Limb (tissue), 2 donors: ENCODE measurements around the gene RAC3.
A peak's percentile ranks its signal among the peaks of the same experiment; 100 is the strongest.

ENCODE experiments used
- DNase-seq, 2 donors: peaks; one replicate each; pipeline ENCODE4 v3.0.0-alpha.2; 2016; ENCODE audit errors: extremely low spot score in 2 of 2

RAC3 gene

DNA sequence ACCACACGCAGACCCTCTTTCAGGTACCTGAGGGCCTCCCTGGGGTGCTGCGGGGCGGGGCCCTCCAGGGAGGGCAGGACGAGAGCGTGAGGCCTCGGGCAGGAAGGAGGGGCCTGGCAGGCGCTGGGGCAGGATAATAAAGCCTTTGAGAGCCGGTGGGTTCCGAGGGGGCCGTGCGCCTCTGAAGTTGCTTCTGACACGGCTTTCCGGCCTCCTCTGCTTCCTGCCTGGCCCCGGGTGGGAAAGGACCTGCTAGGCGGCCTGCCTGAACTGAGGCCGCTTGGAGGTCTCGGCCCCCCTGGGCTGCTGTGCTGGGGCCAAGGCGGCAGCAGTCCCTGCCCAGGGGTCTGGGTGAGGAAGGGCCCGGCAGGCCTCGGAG is 19.2 kb upstream of the RAC3 start:
- DNase-seq: no peak

DNA sequence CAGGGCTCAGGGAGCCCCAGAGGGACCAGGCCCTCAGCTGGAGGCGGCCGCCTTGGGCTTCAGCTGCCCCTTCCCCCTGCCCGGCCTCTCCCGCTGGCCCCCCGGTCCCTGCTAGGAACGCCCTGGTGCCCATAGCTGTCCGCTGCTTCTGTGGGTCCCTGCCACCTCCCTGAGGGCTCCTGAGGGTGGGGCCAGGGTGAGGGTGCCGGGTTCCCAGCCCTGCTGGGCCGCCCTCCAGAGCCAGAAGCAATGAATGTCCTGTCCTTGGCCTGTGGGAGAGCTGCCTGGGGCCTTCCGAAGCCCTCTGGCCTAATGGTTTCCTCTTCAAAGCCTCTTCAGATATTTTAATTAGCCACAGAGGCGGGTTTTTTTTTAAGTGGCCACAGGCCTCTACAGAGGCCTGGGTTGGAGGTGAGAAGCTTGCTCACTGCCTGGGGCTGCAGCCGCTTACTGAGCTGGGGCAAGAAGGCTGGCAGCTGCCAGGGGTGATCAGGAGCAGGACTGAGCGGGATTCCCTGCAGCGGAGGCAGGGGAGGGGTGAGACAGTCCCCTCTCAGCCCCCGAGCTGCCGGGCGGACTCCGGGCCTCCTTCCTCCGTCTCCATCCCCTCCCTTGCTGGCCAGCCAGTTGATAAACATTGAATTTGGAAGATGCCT is 18.7 kb upstream of the RAC3 start:
- no peak for DNase-seq

DNA sequence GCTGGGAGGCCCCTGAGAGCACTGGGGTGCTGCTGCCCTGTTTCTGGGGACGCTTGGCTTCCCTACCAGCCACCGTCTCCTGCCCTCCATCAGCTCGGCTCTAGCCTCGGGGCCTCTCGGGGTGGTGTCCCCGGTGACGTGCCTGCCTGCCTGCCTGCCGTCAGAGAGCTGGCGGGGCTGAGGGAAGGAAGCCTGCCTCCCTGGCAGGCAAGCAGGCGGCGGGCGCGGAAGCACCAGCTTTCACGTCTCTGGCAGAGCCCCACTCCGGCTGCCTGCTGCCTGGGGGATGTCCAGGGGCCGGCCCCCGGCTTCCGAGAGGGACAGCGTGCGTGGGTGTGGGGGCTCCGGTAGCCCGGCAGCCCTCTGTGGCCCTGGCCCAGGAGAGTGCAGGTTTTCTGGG is 18.1 kb upstream of the RAC3 start:
- DNase-seq: no peak

DNA sequence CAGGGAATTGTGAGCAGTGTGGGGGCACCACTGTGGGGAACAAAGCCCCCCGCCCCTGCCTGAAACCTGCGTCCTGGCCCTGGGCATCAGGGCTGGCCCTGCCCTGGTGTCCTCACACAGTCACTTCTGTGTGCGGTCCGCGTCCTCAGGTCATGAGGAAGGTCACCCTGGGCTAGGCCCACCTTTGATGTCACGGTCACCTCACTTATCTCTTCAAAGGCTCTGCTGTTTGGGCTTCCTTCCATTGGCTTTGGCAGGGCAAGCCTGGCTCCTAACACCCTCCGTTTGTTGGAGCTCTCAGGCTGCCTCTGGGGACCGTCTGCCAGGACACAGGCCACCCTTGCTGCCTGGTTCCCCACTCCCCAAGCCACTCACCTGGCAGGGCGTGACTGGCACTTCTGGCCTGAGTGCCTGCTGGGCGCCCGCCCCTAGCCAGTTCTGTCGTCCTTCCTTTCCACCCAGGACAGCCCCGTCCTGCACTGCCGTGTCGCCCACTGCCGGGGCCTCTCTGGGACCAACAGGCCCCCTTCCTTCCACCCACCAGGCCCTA is 17.6 kb upstream of the RAC3 start:
- no peak for DNase-seq

DNA sequence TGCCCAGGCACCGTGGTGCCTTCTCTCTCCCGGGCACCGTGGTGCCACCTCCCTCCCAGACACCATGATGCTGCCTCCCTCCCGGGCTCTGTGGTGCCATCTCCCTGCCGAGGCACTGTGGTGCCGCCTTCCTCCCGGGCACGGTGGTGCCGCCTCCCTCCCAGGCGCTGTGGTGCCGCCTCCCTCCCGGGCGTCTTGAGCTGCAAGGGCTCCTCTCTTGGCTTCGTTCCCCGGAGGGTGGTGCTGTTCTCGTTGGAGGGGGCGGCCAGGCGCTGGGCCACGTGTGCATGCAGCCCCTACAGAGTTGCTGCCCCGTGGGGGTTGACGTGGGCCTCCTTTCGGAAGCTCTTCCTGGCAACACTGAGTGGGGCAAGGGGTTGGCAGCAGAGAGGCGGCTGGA is 17.0 kb upstream of the RAC3 start:
- no peak for DNase-seq

DNA sequence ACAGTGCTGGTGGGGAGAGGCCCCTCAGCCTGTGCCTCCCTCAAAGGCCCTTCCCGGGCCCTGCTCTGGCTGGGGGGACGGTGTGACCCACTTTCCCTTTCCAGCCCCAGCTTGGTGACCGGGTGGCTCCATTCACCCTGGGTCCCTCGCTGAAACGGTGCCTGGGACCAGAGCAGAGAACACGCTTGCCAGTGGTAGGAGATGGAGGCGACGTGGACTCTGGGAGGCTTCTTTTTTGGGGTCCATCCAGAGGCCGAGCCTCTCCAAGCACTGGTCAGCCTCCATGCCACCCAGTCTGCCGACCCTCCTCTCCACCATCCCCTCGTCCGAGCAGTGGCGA is 16.5 kb upstream of the RAC3 start:
- no peak for DNase-seq

DNA sequence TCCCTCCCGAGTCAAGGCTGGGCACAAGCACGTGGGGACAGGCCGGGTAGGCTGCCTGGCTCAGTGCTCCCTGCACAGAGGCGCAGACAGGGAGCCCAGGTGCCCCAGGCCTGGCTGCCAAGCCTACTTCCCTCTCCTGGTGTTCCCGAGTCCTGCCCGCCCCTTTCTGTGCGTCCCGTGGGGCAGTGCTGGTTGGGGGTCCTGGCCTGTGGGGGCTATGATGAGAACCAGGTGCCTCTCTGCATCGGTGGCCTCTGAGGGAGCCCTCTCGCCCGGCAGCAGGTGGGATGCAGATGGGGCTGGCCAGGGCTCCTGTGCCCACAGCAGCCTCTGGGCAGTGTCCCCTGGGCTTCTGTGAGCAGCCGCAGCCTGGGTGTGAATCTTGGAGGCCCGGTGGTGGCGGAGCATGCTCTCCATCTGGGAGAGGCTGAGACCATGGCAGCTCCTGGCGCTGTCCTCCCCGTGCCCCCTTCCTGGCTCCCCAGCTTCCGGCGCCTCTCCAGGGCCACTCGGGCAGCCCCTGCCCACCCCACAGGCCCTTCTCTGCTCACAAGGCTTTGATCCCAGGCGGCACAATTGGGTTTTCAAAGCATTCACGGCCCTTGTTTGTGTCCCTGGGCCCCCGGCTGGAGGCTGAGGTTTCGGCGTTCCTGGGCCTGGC is 16.0 kb upstream of the RAC3 start:
- no peak for DNase-seq

DNA sequence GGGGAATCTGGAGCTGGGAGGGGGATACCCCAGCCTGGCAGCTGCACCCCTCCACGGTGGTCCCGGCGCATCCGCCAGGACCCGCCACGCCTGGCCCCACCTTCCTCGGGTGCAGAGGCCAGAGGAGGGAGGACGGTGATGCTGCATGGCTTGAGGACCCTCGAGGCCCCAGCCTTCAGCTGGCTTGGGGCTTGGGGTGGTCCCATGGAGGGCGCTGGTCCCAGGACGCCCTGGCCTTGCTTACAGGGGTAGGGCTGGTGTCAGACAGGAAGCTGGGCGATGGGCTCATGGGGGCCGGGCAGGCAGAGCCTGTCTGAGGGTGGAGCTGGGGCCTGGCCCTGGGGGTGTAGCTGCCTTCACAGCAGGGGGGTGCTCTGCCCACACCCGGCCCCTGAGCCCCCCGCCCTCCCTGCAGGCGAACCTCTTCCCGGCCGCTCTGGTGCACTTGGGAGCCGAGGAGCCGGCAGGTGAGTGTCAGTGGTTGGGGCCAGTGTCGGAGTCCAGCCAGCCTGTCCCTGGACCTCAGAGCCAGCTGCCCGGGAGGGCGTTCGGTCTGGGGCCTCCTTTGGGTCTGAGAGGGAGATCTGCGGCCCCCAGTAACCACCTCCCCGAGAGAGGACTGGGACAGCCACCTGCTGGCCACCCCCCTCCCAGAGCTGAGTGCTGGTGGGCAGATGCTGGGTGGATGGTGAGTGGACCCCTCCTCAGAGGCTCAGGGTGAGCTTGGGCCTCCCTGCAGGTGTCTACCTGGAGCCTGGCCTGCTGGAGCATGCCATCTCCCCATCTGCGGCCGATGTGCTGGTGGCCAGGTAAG is 15.2 kb upstream of the RAC3 start:
- DNase-seq: no peak

DNA sequence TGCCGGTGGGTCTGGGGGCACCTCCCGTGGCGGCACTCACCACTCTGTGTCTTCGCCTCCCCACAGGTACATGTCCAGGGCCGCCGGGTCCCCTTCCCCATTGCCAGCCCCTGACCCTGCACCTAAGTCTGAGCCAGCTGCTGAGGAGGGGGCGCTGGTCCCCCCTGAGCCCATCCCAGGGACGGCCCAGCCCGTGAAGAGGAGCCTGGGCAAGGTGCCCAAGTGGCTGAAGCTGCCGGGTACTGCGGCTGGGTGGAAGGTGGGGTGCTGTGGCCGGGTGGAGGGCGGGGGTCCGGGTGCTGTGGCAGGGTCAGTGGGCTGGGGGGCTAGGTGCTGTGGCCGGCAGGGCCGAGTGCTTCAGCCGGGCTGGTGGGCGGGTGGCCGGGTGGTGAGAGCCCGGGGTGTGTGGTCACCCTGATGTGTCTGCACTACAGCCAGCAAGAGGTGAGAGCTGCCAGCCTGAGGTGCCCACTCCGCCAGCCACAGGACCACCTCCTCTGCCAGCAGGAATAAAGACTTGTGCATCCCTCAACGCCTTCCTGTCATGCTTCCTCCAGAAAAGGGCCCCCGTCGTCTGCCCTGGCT is 14.5 kb upstream of the RAC3 start:
- DNase-seq: no peak

DNA sequence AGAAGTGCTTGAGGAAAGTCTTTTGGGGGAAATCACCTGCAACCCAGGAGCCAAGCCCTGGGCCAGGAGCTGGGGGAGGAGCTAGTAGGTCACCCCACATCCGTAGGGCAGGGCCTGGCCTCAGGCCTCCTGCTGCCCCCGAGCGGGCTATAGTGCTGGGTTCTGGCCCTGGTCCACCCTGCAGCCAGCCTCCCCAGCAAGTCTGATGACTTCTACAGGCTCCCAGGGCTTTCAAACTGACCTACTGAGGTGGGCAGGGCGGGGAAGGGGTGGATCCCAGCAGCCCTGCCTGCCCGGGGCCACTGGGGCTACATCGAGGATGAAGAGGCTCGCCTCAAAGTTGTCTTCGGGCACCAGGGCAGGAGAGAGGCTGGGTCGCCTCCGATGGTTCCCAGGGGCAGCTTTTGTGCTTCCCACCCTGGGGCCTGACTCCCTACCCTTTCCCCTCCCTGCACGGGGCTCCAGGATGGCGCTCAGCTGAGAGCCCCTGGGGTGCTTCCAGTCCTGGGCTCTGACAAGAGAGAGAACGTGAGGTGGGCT is 13.8 kb upstream of the RAC3 start:
- no peak for DNase-seq

DNA sequence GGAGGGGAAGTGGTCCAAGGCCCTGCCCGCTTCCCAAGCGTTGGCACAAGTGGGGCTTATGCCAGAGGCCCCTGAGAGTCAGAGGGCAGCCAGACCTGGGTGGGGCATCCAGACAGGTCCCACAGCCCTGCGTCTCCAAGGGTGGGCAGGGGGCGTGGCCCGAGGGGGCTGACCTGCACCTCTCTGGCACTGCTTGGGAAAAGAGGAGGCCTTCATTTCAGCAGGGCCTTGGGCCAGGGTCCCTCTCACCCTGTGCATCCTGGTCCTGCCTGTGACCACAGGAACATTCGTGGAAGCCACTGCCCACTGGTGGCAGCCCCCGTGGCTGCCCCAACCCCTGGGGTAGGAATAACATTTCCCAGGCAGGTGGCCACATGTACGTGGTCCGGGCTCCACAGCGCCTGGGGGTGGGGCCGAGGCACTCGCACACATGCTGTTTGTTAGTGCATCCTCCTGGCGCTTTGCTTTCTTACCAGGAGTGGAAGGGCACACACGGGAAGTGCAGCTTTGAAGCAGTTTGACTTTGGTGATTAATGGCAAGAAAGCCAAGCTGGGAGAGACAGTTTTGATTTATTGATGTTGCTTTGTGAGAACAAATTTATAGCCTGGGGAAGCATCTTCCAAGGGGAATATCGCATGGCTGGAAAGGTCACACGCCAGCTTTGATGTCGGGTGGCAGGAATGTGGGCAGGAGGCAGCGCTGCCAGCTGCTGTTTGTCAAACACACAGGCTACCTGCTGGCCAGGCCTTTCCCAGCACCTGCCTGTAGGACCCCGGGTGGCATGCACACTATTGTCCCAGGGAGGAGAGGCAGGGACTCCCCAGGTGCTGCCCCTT is 13.1 kb upstream of the RAC3 start:
- no peak for DNase-seq

DNA sequence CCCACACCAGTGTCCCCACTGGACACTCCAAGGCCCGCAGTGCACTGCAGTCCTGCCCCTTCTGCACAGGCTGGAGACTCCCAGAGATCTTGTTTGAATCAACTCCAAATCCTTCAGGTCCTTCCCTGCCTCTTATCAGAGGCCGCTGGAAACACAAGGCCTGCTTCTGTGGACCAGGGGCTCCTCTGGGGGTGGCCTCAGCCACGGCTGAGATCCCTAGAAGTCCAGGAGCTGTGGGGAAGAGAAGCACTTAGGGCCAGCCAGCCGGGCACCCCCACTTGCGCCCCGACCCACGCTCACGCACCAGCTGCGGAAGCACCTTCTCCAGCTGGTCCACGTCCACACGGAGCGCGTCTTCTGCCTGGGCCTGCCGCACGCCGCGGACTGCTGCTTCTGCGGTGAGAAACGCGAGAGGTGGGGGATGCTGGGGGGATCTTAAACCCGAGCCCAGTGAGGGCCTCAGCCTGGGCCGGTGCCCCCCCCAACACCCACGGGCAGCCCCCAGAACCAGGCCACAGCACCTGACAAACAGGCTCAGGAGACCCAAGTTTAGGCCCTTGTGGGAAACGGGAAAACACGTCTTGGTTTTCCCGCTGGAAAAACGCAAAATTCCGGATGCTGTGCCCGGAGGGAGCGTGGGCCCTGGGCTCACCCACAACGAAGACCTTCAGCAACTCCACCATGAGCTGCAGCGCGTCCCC is 12.3 kb upstream of the RAC3 start:
- DNase-seq: no peak

DNA sequence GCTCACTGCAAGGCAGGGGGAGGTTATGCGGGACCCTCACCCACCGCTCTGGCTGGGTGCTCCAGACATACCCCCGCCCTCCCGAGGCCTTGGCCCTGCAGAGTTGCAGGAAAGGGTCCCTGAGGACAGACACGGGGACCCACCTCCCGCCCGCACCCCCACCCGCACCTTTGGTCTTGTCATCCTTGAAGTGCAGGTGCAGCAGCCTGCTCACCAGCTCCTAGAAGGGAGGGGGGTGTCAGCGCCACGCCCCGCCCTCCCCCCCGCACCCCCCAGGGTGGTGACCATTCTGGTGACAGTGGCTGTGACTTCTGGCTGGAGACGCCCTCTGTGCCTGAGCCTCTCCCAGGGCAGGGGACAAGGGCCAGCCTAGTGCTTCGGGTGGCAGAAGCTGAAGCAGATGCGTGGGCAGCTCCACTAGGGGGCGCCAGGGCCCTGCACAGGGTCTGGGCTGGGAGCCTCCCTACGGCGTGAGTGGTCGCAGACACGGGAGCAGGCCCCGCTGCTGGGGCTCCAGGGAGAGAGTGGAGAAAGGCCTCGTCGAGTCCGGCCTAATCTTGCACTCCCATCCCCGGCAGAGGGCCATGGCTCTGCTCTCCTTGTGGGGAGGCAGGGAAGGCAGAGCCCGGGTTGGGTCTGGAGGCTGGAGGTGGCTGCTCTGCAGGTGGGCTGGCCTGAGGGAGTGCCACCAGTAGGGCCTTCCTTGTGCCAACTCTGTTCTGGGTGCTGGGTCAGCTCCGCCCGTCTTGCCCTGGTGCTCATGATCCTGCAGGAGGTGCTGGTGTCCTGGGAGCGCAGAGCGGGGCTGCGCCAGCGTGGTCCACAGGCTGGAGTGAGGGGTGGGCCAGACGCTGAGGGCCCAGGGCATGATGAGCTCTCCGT is 11.5 kb upstream of the RAC3 start:
- DNase-seq: peak in 1 of 2 donors; percentile 74

DNA sequence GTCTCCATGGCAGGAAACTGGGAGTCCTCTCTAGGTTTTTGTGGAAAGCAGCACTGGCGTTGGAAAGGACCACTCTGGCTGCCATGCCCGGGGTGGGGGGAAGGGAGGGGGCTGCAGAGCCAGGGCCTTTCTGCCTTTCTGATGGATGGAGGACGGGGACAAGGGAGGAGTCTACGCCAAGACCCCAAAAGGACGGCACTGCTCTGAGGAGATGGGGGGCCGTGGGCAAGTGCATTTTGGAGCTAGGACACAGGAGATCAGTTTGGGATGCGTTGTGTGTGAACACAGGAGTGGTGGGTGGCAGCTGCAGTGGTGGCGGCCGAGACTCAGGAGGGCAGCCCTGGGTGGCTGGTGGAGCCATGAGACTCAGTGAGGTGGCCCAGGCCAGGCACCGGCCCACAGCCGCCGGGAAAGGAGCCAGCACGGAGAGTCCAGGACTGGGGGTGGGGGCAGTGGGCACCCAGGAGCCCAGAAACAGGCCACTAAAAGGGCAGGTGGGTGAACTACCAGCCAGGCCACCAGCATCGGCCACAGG is 10.8 kb upstream of the RAC3 start:
- no peak for DNase-seq

DNA sequence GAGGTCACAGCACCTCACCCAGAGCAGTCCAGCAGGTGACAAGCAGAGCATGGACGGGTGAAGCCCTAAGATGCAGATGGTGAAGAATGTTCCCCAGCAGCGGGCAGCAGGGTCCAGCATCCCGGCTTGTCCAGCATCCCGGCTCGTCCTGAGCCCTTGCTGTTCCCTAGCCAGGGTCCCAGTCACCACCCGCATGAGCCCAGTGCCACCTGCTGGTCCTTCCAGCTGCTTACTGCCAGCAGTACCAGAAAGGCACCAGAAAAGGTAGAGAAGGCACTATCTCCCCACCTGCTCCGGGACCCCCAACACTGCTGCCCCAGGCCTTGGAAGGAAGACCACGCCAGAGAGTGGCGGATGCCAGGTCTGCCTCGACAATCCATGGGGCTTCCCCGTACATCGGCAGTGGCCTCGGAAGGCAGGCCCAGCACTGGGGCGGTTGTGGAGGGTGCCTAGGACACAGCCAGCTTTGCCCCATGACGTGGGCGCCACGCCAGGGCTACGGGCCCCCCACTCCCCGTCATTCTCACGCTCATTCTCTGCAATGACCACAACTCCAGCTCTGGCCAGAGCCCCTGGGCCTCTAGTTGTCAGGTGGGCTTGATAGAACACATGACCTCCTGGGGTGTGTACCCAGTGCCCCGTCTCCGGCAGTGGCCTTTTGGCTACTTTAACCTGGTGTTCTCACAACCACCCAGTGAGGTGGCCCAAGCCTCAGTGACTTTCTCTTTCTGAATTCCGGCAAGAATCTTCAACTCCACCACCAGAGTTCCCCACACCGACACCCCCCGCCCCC is 10.2 kb upstream of the RAC3 start:
- peak in 1 of 2 donors; percentile 73 for DNase-seq

DNA sequence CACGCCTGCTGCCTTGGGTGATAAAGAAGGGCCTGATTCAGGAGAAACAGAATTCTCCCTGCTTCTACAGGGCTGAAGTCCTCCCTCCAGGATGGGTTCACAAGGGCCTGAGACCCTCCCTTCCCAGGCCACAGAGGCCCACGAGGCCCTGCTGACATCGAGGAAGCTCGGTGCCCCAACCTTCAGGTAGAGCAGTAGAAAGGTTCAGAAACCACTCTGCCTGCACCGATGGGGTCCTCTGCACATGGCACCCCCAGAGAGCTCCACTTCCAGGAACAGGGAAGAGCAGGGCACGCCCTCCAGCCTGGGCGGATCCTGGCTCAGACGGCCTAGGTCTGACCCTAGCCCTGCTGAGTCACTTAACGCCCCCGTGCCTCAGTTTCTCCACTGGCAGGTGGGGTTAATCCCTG is 9.6 kb upstream of the RAC3 start:
- DNase-seq: no peak

DNA sequence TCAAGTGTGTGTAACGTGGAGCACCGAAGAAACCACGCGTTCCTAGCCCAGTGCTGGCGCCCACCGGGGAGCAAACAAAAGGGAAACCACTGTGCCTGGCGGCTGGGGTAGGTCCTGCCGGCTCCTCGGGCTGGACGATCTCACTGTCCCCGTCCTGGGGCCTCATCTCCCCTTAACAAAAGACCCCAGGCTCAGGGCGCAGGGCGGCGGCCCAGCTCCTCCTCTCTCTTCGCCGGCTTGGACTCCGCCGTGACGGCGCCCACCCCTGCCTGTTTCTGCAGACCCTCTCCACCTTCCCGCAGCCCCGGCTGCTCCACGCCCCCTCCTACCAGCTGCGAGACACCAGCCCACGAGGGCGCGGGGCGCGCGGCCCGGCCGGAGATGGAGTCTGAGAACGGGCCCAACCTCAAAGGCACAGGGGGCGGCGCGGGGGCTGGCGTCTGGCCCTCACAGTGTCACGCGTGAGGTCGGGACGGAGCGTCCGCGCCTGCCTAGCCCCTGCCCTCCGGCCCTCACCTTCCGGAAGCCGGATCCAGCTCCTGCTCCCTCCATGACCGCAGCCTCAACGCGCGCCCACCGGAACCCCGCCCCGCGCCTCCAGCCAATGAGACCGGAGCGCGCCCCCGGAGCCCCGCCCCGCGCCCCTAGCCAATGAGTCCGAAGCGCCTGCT is 9.0 kb upstream of the RAC3 start, which contains the start of gene CENPX:
CENPX (minus strand) TSS at position 569 of the 671 bp plus-strand sequence; CDS start at position 552, 17 bp downstream.
- DNase-seq: no peak
